Peyer's patch (tissue), 4 donors: ENCODE results near the gene KRTAP4-11.
"Not testable (repeated sequence)": the region's sequence is repeated elsewhere in the genome, so short reads cannot be mapped to it uniquely, and the experiment has no call there.

Experiments
- CTCF ChIP-seq, 6 experiments: fragments of 450-650 bp in 4 of 6; fragments of 200-600 bp in 2 of 6; sonication (generic) in 1 of 6; IDR thresholded peaks; one replicate each; pipeline ENCODE4 v1.5.1; 2017 to 2019; ENCODE audit warnings: antibody characterized with exemption in 6 of 6, mild to moderate bottlenecking in 3 of 6, moderate library complexity in 1 of 6
- POLR2A ChIP-seq, 2 donors: fragments of 450-650 bp; IDR thresholded peaks; one replicate each; pipeline ENCODE4 v1.5.1; 2017; ENCODE audit warnings: antibody characterized with exemption in 2 of 2, mild to moderate bottlenecking in 2 of 2, moderate library complexity in 2 of 2

GRCh38 chr17:41104386-41105038, 13.7 kb downstream of the KRTAP4-11 start:
- TF ChIP-seq CTCF, POLR2A (IDR thresholded peaks at IDR 0.05): not testable (repeated sequence)
